Activated T-helper 2 cell treated with anti-CD3 and anti-CD28 coated beads, Interferon-gamma antibody, Interleukin-2, Interleukin-4, amounts not matched to agents 10 μg/mL and 5 μg/mL and 100 μg/mL, durations not matched to agents 14 hours and 24 hours and 36 hours (primary cell): ENCODE data around the gene TRPC4AP. TPM values are rescaled to one million over a fixed set of nuclear protein-coding genes. Genes with fewer than 3 reads are reported as not detected.

Experiments used
- DNase-seq: peaks from one replicate; pipeline ENCODE4 v3.0.0; 2021; ENCODE audit warnings: low spot score
- H3K27ac Mint-ChIP-seq: one replicate; pipeline ENCODE4 v1.8.0; 2021; ENCODE audit warnings: mixed read lengths
- H3K27me3 Mint-ChIP-seq: one replicate; pipeline ENCODE4 v1.8.0; 2021; ENCODE audit warnings: low read depth, mixed read lengths
- H3K36me3 Mint-ChIP-seq: one replicate; pipeline ENCODE4 v1.8.0; 2021; ENCODE audit warnings: low read depth, mixed read lengths
- H3K4me1 Mint-ChIP-seq: one replicate; pipeline ENCODE4 v1.8.0; 2021; ENCODE audit warnings: low read depth, mixed read lengths
- H3K4me3 Mint-ChIP-seq: one replicate; pipeline ENCODE4 v1.8.0; 2021; ENCODE audit warnings: low read depth, mild to moderate bottlenecking, moderate library complexity, mixed read lengths
- H3K9me3 Mint-ChIP-seq: one replicate; pipeline ENCODE4 v1.8.0; 2021; ENCODE audit warnings: mixed read lengths
- intact Hi-C: fragments of 100-400 bp; cut with micrococcal nuclease; formaldehyde crosslinking; loops from one replicate; pipeline ENCODE4 v1.15.1; 2023
- total RNA-seq: library from RNA; stranded (reverse); gene quantifications from 2 replicates; pipeline ENCODE4 v1.2.3, GENCODE V29; 2022

TRPC4AP gene
- total RNA-seq, 1 donor from 2014 or later: 52.4 TPM

GRCh38 chr20:35007413-35007812 is 85.2 kb downstream of the TRPC4AP start:
- Mint-ChIP-seq H3K27ac (no peak overlapping the region), H3K9me3 (no peaks in the 10 kb centered on the region), H3K4me1 (no peaks in the 10 kb centered on the region), H3K4me3 (no peak overlapping the region), H3K27me3 (no peaks in the 10 kb centered on the region), H3K36me3 (peaks cover 66% of the 10 kb centered on the region)
- DNase-seq: no peak
- intact Hi-C loops: no loop called here

GRCh38 chr20:35006531-35006971 is 86.1 kb downstream of the TRPC4AP start:
- peaks cover 61% of the 10 kb centered on the region for H3K36me3 Mint-ChIP-seq
- H3K4me1 Mint-ChIP-seq: no peaks in the 10 kb centered on the region
- H3K27ac Mint-ChIP-seq: no peak overlapping the region
- DNase-seq: no peak
- no peaks in the 10 kb centered on the region for H3K27me3 Mint-ChIP-seq
- intact Hi-C loops: no loop called here
- no peak overlapping the region for H3K4me3 Mint-ChIP-seq
- H3K9me3 Mint-ChIP-seq: no peaks in the 10 kb centered on the region

- Mint-ChIP-seq H3K36me3 (peaks cover 59% of the 10 kb centered on the region), H3K27me3 (no peaks in the 10 kb centered on the region), H3K27ac (no peak overlapping the region), H3K4me3 (no peak overlapping the region), H3K9me3 (no peaks in the 10 kb centered on the region), H3K4me1 (no peaks in the 10 kb centered on the region)
- DNase-seq: no peak
- intact Hi-C loops: no loop called here
Measured at GRCh38 chr20:35006009-35006408, 86.6 kb downstream of the TRPC4AP start.

GRCh38 chr20:35005463-35005961 is 87.1 kb downstream of the TRPC4AP start:
- H3K27ac Mint-ChIP-seq: no peak overlapping the region
- intact Hi-C loops: no loop called here
- H3K4me1 Mint-ChIP-seq: no peaks in the 10 kb centered on the region
- no peak overlapping the region for H3K4me3 Mint-ChIP-seq
- H3K27me3 Mint-ChIP-seq: no peaks in the 10 kb centered on the region
- H3K9me3 Mint-ChIP-seq: no peaks in the 10 kb centered on the region
- no peak for DNase-seq
- H3K36me3 Mint-ChIP-seq: peaks cover 59% of the 10 kb centered on the region

GRCh38 chr20:35004749-35005462 is 87.7 kb downstream of the TRPC4AP start:
- H3K4me3 Mint-ChIP-seq: no peak overlapping the region
- no peak for DNase-seq
- no peak overlapping the region for H3K27ac Mint-ChIP-seq
- no peaks in the 10 kb centered on the region for H3K4me1 Mint-ChIP-seq
- H3K9me3 Mint-ChIP-seq: no peaks in the 10 kb centered on the region
- no peaks in the 10 kb centered on the region for H3K27me3 Mint-ChIP-seq
- H3K36me3 Mint-ChIP-seq: peaks cover 60% of the 10 kb centered on the region
- intact Hi-C loops: no loop called here

GRCh38 chr20:35004051-35004725 is 88.4 kb downstream of the TRPC4AP start:
- Mint-ChIP-seq H3K4me3 (no peak overlapping the region), H3K27me3 (no peaks in the 10 kb centered on the region), H3K4me1 (no peaks in the 10 kb centered on the region), H3K27ac (no peak overlapping the region), H3K36me3 (peaks cover 59% of the 10 kb centered on the region), H3K9me3 (no peaks in the 10 kb centered on the region)
- intact Hi-C loops: no loop called here
- no peak for DNase-seq

GRCh38 chr20:35003211-35004031 is 89.2 kb downstream of the TRPC4AP start:
- Mint-ChIP-seq H3K9me3 (no peaks in the 10 kb centered on the region), H3K4me1 (no peaks in the 10 kb centered on the region), H3K36me3 (peaks cover 58% of the 10 kb centered on the region), H3K27ac (no peak overlapping the region), H3K27me3 (no peaks in the 10 kb centered on the region), H3K4me3 (no peak overlapping the region)
- no peak for DNase-seq
- intact Hi-C loops: no loop called here

GRCh38 chr20:35002426-35003210 is 90.0 kb downstream of the TRPC4AP start:
- no peaks in the 10 kb centered on the region for H3K4me1 Mint-ChIP-seq
- H3K36me3 Mint-ChIP-seq: peaks cover 58% of the 10 kb centered on the region
- H3K27ac Mint-ChIP-seq: no peak overlapping the region
- H3K4me3 Mint-ChIP-seq: no peak overlapping the region
- H3K9me3 Mint-ChIP-seq: no peaks in the 10 kb centered on the region
- no peak for DNase-seq
- no peaks in the 10 kb centered on the region for H3K27me3 Mint-ChIP-seq
- intact Hi-C loops: no loop called here

- H3K27me3 Mint-ChIP-seq: no peaks in the 10 kb centered on the region
- DNase-seq: no peak
- no peaks in the 10 kb centered on the region for H3K4me1 Mint-ChIP-seq
- H3K4me3 Mint-ChIP-seq: no peak overlapping the region
- no peak overlapping the region for H3K27ac Mint-ChIP-seq
- H3K36me3 Mint-ChIP-seq: peaks cover 55% of the 10 kb centered on the region
- intact Hi-C loops: no loop called here
- no peaks in the 10 kb centered on the region for H3K9me3 Mint-ChIP-seq
Measured at GRCh38 chr20:35001596-35002362, 90.8 kb downstream of the TRPC4AP start.

GRCh38 chr20:35000922-35001595 is 91.5 kb downstream of the TRPC4AP start:
- Mint-ChIP-seq H3K4me3 (no peak overlapping the region), H3K36me3 (peaks cover 55% of the 10 kb centered on the region)

GRCh38 chr20:35000311-35000921 is 92.2 kb downstream of the TRPC4AP start:
- intact Hi-C loops: no loop called here
- no peaks in the 10 kb centered on the region for H3K9me3 Mint-ChIP-seq
- no peak for DNase-seq
- no peak overlapping the region for H3K4me3 Mint-ChIP-seq
- H3K27me3 Mint-ChIP-seq: no peaks in the 10 kb centered on the region
- peaks cover 51% of the 10 kb centered on the region for H3K36me3 Mint-ChIP-seq
- H3K27ac Mint-ChIP-seq: no peak overlapping the region
- H3K4me1 Mint-ChIP-seq: no peaks in the 10 kb centered on the region

More at GRCh38 chr20:35000922-35001595, 91.5 kb downstream of the TRPC4AP start:
- intact Hi-C loops: no loop called here
- H3K4me1 Mint-ChIP-seq: no peaks in the 10 kb centered on the region
- H3K27me3 Mint-ChIP-seq: no peaks in the 10 kb centered on the region
- DNase-seq: no peak
- no peak overlapping the region for H3K27ac Mint-ChIP-seq
- H3K9me3 Mint-ChIP-seq: no peaks in the 10 kb centered on the region
